Stimulated activated CD4-positive, alpha-beta T cell treated with anti-CD3 and anti-CD28 coated beads, Interleukin-4, amount 100 ng/mL, for 48 hours (primary cell): ENCODE data around the gene CUTA.
"Not testable (repeated sequence)": the region's sequence is repeated elsewhere in the genome, so short reads cannot be mapped to it uniquely, and the experiment has no call there.

Experiments
- DNase-seq, 2 donors: peaks; one replicate each; pipeline ENCODE4 v3.0.0-alpha.2; 2020; ENCODE audit warnings: low read depth in 2 of 2

The CUTA gene

DNA sequence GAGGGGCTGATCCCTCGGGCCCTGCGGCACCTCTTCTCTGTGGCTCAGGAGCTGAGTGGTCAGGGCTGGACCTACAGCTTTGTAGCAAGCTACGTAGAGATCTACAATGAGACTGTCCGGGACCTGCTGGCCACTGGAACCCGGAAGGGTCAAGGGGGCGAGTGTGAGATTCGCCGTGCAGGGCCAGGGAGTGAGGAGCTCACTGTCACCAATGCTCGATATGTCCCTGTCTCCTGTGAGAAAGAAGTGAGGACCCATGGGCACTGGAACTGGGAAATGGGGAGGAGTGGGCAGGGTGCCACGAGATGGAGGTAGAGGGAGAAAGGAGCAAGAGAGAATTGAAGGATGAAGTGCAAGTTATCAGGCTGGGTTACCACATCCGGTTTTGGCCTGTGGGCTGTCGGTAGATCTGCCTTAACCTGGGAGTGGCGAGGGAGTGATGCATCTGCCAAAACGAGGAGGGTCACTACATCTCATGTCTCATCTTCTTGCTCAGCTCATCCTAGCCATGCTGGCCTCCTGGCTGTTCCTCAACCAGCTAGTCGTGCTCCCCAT lies 12.4 kb downstream of the CUTA start:
- no peak for DNase-seq

DNA sequence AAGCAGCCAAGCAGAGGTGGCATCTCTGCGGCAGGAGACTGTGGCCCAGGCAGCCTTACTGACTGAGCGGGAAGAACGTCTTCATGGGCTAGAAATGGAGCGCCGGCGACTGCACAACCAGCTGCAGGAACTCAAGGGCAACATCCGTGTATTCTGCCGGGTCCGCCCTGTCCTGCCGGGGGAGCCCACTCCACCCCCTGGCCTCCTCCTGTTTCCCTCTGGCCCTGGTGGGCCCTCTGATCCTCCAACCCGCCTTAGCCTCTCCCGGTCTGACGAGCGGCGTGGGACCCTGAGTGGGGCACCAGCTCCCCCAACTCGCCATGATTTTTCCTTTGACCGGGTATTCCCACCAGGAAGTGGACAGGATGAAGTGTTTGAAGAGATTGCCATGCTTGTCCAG lies 13.0 kb downstream of the CUTA start:
- DNase-seq = no peak

DNA sequence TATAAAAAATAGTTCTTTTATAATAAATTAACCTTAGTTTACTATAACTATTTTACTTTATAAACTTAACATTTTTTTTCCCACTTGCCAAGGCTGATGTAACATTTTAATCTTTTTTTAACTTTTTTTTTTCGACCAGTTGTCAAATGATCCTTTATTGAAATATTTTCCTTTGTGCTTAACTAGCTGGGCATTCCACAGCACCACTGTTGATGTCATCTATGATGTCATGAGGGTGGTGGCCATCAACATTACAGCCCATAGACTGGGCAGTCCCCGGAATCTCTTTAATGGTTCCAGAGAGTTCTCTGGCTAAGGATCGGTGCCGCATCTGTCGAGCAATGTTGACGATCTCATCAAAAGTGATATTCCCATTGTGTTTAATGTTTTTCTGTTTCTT lies 18.0 kb downstream of the CUTA start:
- DNase-seq = not testable (repeated sequence)

DNA sequence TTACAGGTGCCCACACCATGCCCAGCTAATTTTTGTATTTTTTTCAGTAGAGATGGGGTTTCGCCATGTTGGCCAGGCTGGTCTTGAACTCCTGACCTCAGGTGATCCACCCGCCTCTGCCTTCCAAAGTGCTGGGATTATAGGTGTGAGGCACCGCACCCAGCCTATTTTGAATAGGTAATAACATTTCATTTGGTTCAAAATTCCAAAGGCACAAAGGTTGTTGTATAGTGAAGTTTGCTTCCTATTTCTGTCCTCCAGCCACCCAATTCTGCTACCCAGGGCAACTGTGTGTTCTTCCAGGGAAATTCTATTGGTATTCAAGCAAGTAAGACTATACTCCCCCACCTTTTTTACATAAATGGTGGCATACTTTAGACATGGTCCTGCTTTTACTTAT lies 19.3 kb downstream of the CUTA start:
- not testable (repeated sequence) for DNase-seq

DNA sequence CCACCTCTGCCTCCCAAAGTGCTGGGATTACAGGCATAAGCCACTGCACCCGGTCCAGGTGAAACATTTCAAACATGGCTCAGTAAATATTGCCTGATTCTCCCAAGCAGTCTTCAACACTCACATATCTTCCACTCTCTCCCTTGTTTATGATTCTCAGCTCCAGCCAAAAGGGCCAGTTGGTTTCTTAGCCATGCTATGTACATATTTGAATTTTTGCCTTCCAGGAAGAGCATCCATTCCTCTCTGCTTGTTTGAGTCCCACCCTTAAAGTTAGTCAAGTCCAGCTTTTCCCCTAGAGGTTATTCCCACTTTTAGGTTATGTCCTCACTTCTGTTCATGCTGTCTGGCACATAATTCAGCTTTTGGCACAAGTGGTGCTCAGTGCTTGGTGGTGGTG lies 20.4 kb downstream of the CUTA start:
- DNase-seq = no peak

DNA sequence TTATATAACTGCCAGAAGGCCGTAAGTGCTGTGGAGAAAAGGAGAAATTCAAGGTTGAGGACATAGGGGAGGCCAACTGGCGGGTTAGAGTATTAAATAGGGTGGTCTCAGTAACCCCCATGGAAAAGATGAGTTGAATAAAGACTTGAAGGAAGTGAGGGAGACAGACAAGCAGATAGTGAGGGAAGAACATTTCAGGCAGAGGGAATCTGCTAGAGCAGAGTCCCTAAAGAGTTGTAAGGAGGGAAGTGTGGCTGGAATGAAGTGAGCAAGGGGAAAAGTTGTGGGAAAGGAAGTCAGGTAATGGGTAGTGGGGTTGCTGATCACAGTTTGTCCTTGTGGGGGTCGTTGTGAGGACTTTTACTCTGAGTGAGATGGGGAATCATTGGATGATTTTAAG lies 24.9 kb downstream of the CUTA start:
- no peak for DNase-seq

DNA sequence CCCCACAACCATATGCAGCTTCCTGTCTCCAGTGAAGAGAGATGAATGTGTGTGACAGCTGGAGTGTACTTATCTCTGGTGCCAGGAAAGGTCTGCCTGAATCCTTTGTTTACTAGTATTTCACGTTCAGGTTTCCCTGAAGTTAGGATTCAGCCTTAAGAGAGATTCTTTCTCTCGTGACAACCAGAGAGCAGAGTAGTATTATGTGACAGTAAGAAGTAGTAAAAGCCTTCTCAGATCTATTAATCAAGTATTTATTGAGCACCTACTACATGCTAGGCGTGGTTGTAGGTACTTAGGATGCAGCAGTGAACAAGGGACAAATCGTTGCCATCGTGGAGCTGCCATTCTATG lies 25.3 kb downstream of the CUTA start:
- DNase-seq = no peak

DNA sequence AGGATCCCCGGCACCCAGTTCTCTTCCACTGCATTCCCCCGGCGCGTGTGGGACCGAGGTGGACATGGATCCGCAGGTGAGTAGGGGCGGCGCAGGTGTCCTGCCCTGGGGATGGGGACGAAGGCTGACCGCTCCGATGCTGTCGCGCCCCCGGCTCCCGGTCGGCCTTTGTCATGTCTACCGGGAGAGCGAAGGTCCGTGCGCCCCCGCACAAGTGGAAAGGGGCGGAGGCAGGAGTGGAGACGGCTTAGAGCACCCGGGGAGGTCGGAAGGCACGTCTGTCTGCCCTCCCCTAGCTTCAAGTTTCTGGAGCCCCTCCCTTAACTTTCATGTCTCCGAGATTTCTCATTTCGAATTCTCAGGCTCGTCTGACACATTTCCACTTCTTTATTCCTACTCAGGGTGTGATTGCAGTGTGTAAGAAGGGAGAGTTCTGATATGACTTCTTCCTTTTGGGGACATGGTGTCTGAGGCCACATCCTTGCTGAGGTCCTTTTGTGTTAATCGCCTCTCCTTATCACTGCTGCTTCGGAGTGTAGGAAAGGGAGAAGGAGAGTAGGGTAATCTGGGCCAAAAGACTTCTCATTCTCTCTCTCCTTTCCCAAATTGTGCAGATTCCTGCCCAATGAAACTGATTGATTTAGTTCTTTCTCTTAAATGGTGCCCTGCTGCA lies 25.8 kb downstream of the CUTA start:
- peak; percentile 56 to 64 for DNase-seq

DNA sequence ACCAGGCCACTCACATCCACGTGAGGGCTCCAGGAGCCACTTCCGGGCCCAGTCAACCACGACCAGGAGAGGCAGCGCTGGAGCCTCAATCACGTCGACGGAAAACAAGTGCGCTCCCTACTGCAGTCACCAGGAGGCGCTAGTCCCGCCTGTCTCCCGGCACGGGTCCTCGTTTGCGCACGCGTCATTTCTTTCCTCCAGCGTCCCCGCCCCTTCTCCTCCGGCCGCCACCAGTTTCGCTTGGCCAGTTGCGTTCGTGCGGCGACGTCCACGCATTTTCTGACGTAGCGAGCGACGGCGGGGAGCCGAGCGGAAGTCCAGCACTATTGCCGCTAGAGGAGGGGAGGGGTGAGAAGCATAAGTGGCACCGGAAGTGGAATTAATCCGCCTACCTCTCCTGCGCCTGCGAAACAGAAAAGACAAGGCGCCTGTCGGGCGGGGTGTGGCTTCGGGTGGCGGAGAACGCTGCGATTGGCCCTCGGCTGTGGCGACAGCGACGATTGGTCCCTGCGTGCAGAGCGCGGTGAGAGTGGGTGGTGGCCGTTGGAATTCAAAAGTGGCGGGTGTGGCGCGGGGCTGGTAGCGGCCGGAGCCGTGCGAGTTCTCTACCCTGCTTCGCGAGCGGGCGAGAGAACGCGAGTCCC lies 26.5 kb downstream of the CUTA start, which contains the start of gene KIFC1:
Gene KIFC1 (plus strand): TSS at position 546 of the 644 bp plus-strand sequence. CDS start 163 bp downstream, outside the sequence.
- peak; percentile 98 to 99 for DNase-seq

DNA sequence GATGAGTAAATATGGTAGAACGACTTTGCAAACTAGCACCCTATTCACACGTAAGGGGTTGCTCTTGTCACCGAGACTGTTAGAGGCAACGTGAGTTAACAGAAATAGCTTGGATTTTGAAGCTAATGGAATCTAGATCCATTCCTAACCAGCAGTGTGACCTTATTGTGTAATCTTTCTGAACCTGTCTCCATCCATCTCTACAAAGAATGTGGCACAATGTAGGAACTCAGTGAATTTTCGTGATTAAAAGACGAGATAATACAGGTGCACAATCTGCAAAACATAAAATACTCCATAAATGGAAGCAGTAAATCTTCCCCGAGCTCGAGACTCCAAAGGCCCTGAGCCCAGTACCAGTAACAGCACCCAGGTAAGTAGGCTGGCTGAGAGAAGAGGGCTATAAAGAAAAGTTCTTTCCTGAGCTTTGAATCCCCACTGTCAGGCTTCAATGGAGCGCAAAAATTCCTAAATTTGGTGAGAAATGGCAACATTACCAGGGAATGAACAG lies 27.1 kb downstream of the CUTA start:
- no peak for DNase-seq

DNA sequence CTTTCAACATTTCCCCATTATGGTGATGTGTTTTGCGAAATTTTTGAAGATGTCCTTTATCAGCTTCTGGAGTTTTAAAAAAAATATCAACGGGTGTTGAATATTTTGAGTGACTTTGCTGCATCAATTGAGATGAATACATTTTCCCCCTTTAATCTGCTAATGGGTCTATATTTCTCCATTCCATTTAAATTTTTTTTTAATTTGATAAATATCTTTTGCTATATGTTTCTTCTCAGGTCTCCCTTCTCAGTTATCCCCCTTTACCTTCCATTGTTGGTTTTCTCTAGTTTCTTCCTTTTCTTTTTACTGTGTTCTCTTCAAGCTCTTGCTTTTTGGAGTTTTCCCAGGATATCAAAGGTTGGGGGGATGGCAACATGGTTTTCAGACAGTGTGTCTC lies 27.7 kb downstream of the CUTA start:
- no peak for DNase-seq

DNA sequence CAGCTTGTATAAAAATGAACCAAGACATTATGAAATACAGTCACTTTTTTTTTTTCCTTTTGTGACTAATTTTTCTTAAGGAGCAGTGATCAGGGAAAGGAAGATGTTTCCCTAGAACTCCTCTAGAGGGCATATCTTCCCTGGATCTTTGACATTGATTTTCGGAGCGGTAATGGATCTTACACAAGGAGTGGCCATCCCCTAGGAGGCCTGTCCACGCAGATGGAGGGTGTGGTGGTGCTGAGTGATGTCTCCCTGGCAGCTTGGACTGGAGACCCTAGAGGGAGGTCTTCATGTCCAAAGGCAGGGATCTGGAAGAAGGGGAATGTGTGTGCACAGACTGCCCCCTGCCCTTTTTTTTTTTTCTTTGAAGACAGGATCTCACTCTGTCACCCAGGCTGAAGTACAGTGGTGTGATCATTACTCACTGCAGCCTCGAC lies 33.3 kb downstream of the CUTA start:
- no peak for DNase-seq

DNA sequence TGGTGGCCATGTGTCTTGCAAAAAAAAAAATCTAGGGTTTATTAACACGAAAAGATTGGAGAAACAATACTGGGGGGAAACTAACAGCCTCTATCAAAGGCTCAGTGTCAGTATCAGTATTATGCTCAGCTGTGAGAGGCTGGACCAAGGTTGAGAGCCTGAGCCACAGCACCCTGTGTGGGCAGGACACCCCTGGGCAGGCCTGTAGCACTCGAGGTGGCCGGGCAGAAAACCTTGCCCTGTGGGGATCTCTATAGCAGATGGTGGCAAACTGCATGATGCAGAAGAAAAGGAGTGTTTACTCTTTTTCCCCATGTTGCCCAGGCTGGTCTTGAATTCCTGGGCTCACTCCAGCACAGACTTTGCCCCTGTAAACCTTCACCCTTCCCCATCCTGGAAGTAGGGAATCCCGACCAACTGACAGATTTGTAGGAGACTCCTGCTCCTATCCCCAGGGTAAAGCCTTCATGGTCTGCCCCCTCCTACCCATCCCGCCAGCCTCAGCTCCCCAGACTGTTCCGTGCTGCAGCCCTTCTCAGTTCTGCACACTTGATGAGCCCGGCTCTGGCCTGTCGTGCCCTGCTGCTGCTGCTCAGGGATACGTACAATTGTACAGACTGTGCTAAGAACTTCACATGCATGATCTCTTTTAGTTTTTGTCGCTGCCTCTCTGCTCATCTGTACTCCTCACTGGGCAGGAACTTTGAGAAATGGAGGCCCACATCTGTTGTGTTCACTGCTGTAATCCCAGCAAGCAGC lies 34.3 kb downstream of the CUTA start:
- DNase-seq = no peak

DNA sequence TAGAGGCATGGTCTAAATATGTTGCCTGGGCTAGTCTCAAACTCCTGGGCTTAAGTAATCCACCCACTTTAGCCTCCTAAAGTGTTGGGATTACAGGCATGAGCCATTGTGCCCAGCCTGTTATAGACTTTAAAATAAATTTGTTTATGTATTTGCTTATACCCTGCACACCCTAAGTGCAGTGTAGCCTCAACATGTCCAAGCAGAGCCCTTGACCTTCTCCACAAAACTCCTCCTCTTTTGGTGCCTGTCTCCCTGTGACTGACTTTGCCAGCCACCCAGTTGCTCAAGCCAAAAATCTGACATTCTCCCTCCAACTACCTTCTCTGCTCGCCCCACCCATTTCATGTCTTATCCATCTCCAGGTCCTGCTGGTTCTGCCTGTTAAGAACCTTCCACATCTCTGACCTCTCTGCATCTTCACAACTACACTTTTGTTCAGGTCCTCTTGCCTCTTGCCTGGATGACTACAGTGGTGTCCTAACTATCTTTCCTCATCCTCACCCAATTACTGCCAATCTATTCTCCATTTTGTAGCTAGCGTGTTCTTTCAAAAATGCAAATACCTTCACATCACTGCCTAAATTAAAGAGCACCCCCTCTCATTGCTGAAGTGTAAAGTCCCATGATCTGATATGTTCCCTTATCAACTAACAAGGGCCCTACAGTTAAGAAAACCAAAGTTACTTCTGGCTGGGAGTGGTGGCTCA lies 37.5 kb downstream of the CUTA start:
- no peak for DNase-seq

DNA sequence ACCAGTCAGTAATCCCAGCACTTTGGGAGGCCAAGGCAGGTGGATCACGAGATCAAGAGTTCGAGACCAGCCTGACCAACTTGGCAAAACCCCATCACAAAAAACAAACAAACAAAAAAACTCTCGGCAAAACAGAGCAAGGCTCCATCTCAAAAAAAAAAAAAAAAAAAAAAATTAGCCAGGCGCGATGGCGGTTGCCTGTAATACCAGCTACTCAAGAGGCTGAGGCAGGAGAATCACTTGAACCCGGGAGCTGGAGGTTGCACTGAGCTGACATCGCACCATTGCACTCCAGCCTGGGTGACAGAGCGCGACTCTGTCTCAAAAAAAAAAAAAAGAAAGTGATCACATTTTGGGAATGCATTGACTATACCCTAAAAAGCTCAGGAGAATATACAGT lies 38.7 kb downstream of the CUTA start:
- not testable (repeated sequence) for DNase-seq

DNA sequence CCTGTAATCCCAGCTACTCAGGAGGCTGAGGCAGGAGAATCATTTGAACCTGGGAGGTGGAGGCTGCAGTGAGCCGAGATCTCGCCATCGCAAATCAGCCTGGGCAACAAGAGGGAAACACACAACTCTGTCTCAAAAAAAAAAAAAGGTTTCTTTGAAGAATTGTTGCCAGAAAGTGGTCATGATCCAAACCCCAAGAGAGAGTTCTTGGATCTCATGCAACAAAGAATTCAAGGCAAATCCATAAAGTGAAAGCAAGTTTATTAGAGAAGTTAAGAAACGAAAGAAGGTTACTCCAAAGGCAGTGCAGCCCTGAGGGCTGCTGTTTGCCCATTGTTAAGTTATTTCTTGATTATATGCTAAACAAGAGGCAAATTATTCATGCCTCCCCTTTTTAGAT lies 40.7 kb downstream of the CUTA start:
- no peak for DNase-seq

DNA sequence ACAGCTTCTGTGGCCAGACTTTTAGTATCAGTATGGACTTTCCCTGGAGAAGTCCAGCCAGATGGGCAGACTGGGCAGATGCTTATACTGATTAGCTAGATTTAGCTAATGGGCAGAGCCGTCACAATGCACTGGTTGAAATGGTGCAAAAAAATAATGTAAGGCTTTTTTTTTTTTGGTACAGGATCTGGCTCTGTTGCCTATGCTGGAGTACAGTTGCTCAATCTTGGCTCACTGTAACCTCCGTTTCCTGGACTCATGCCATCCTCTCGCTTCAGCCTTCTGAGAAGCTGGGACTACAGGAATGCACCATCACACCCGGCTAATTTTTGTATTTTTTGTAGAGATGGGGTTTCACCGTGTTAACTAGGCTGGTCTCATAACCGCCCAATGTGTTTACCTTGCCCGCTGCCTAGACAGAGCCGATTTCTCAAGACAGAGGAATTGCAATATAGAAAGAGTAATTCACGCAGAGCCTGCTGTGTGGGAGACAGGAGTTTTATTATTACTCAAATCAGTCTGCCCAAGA lies 42.7 kb downstream of the CUTA start:
- no peak for DNase-seq

DNA sequence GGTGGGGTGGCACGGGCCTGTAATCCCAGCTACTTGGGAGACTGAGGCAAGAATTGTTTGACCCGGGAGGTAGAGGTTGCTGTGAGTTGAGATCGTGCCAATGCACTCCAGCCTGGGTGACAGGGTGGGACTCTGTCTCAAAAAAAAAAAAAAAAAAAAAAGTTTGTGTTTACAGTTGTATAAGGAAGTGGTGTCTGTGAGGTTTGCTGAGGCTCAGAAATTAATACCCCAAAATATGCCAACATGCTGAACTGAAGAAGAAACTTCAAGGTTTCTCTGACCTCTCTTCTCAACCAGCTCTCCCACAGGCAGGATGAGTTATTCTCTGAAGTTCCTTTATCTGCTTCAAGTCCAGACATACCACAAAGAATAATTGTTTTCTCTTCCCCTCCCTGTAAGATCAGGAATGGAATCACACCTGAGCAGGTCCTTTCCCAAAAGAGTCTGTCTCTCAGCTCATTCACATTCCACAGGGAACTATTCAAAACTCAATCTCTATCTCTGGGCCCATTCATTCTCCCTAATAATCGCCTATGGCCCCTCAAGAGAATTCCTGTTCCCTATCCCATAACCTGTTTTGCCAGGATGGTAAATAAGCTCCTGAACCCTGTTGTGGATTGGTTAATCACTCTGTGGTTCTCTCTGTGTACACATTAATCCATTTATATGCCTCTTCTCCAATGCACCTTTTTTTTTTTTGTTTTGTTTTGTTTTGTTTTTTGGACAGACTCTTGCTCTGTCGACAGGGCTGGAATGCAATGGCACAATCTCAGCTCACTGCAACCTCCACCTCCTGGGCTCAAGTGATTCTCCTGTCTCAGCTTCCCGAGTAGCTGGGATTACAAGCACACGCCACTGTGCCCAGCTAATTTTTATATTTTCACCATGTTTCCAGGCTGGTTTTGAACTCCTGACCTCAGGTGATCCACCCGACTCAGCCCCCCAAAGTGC lies 43.7 kb downstream of the CUTA start:
- no peak for DNase-seq

DNA sequence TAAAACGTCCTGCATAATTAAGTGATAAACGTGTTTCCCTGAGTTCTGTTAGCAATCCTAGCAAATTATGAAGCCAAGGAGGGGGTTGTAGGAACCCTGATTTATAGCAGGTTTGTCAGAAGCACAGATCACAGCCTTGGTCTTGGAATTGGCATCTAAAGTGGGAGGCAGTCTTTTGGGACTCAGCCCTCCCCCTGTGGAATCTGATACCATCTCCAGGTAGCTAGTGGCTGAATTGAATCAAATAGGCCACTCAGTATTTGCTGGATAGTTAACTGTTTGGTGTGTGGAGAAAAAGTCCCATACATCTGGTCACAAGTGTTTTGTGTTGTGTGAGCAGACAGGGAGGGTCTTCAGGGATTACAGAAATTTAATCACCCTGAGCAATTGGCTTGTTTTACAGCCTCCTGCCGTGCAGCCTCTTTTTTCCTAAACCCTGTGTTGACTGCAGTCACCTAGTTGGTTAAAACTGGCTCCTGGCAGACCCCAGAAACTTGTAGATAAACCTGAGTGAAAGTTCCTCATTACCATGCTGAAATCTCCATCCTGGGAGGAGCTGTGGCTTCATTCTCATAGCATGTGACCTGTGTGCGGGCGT lies 45.3 kb downstream of the CUTA start:
- no peak for DNase-seq

DNA sequence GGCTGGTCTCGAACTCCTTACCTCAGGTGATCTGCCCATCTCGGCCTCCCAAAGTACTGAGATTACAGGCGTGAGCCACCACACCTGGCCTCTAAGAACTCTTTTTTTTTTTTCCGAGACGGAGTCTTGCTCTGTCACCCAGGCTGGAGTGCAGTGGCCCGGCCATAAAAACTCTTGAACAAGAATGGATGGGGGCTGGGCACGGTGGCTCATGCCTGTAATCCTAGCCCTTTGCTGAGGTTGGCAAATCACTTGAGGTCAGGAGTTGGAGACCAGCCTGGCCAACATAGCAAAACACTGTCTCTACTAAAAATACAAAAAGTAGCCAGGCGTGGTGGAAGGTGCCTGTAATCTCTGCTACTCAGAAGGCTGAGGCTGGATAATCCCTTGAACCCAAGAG lies 46.0 kb downstream of the CUTA start:
- not testable (repeated sequence) for DNase-seq
